HG02840 (cell line): ENCODE measurements around the gene CATSPERB.
"Not testable (repeated sequence)": the region's sequence is repeated elsewhere in the genome, so short reads cannot be mapped to it uniquely, and the experiment has no call there.

Experiments used
- ATAC-seq: cut with Tn5 transposase; IDR thresholded peaks from one replicate; pipeline ENCODE4 v1.9.1; 2021; ENCODE audit warnings: mild to moderate bottlenecking, moderate library complexity, moderate number of reproducible peaks; ENCODE audit not compliant: unreplicated experiment, low FRiP score

The CATSPERB gene

DNA sequence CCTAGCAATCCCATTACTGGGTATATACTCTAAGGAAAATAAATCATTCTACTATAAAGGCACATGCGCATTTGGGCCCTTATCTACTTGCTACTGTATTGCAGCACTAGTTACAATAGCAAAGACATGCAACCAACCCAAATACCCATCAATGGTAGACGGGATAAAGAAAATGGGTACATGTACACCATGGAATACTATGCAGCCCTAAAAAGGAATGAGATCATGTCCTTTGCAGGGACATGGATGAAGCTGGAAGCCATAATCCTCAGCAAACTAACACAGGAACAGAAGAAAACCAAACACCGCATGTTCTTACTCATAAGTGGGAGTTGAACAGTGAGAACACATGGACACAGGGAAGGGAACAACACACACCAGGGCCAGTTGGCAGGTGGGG lies 54.2 kb downstream of the CATSPERB start:
- not testable (repeated sequence) for ATAC-seq

- ATAC-seq, result no peak
Measured at GRCh38 chr14:91674911-91675310, 57.0 kb downstream of the CATSPERB start.

DNA sequence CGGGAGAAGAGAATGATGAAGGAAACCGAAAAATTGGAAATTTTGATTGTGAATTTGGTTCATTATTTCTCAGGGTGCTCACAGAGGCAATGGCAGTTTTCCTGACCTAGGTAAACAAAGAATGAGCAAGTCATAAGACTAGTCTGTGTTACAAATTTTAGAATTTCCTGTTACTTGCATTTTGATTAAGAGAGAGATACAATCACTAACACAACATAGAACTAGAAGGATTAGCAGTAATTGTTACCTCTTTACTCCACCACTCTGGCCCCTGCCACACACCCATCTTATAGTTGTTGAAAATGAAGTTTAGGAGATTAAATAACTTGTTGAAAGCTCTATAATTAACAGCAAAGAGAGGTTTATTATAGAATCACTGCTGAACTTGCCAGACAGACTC lies 62.0 kb downstream of the CATSPERB start:
- ATAC-seq, result no peak

GRCh38 chr14:91667101-91667500 lies 64.8 kb downstream of the CATSPERB start:
- not testable (repeated sequence) for ATAC-seq

DNA sequence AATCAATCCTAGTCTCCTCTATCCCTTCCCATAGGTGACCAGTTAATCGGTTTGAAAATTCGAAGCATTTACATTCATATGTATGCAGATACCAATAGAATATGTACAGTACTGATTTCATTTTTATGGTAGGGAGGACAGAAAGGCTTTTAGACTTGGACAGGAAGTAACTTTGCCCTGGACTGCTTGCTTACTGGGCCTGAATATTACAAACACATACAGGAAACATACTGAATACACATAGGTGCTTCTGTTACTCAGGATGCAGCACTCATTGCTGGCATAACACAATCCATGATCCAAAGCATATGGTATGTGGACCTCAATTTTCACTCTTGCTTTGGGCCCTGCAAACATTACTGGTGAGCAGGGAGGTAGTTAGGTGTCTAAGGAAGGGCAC lies 71.1 kb downstream of the CATSPERB start:
- no peak for ATAC-seq

- no peak for ATAC-seq
Measured at GRCh38 chr14:91654836-91655235, 77.0 kb downstream of the CATSPERB start.

- ATAC-seq, result no peak
Measured at GRCh38 chr14:91653451-91653850, 78.4 kb downstream of the CATSPERB start.

DNA sequence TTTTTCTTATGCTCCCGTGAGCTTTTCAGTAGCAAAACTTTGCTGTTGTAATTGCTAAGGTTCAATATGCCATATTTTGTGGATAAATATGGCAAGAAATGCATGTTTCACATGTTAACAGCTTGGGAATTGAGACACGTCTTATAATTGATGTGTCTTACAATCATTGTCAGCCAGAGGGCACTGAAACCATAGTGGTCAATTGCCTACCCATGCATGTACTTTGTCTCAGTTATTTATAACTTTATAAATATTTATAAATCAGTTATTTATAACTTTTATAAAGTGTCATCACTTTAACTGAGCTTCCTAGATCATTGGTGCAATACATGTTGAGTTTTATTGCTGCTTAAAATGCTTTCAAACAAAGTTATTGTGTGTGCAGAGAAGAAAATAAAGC lies 82.0 kb downstream of the CATSPERB start:
- no peak for ATAC-seq

DNA sequence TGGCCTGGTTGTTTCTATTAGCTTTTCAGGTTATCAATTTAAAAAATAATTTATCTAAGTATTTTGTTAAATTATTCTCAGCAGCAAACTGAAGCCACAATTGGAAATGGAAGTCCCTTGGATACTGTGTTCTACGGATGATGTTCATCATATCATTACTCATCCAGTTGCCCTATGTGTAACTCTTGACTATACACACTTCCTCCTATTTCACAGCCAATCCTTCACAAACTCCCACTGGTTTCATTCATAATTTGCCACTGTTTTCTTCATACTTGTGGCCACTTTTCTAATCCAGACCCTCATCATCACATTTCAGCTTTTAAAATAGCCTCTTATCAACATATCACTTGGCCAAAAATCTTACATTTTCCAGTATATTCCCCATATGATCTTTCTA lies 84.0 kb downstream of the CATSPERB start:
- no peak for ATAC-seq

GRCh38 chr14:91636604-91637003 lies 95.3 kb downstream of the CATSPERB start:
- no peak for ATAC-seq

- no peak for ATAC-seq
Measured at GRCh38 chr14:91624757-91625156, 107.1 kb downstream of the CATSPERB start.

DNA sequence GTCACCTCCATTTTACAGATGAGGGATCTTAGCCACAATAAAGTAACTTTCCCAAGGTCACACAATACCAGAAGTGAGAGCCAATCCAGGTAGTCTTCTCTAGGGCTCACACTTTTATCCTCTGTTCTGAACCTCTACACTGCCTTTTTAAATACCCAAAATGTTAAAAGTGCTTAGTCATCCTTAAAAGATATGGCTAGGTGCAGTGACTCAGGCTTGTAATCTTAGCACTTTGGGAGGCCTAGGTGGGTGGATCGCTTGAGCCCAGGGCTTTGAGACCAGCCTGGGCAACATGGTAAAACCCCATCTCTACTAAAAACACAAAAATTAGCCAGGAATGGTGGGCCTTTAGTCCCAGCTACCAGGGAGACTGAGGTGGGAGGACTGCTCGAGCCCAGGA lies 117.7 kb downstream of the CATSPERB start:
- ATAC-seq, result no peak

- ATAC-seq, result no peak
Measured at GRCh38 chr14:91613459-91614112, 118.3 kb downstream of the CATSPERB start.

DNA sequence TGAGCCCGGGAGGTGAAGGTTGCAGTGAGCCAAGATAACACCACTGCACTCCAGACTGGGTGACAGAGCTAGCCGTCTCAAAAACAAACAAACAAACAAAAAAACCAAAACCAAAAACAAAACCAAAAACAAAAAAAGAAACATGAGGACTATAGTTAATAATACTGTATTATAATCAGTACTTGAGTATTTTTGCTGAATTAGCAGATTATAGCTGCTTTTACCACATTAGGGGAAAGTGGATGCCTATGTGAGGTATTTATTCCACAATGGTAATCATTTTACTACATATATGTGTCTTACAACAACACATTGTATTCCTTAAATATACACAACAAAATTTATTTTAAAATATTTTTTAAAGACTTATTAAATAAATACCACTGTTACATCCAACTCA lies 120.4 kb downstream of the CATSPERB start:
- ATAC-seq, result no peak

GRCh38 chr14:91609161-91609560 lies 122.7 kb downstream of the CATSPERB start:
- ATAC-seq, result no peak

- no peak for ATAC-seq
Measured at GRCh38 chr14:91607322-91608047, 124.4 kb downstream of the CATSPERB start.

DNA sequence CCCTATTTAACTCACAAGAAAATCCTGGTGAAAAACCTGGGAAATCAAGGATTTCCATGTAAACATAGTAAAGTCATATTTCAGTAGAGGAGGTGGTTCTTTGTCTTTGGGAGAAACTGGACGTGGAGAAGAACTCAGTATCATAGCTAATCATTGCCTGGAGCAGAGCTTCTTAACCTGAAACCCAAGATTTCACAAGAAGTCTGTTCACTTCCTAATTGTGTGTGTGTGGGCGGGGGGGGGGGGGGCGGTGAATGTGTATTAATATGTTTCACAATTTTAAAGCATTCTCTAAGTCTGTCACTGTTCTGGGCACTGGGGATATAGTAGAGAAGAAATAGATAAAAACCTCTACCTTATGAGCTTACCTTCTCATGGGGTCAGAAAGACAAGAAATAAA lies 125.0 kb downstream of the CATSPERB start:
- no peak for ATAC-seq

- ATAC-seq, result not testable (repeated sequence)
Measured at GRCh38 chr14:91604611-91605010, 127.3 kb downstream of the CATSPERB start.

DNA sequence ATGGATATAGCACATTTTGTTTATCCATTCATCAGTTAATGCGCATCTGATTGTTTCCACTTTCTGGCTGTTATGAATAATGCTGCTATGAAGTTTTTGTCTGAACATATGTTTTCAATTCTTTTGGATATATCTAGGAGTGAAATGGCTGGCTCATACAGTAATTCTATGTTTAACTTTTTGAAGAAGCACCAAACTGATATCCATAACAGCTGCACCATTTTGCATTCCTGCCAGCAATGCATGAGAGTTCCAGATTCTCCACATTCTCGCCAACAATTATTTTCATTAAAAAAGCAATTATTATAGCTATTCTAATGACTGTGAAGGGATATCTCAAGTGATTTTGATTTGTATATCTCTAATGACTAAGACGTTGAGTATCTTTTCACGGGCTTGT lies 131.9 kb downstream of the CATSPERB start:
- ATAC-seq, result no peak

DNA sequence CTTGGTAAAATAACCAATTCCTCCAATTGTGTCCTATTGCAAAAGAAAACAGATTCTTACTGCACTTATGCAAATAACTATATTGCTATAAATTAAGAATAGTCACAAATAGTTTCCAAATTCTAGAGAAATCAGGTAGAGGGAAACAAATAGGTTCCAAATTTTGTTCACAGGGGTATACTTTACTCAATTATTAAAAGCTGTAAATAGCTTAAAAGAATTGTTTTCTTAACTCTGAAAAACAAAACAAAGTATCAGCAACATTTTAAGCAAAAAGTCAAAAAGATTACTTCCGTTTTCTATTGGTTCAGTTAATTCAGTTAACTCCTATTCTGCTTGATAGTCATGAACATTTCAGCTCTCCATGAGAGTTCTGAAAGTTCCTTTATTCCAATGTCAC lies 136.2 kb downstream of the CATSPERB start:
- ATAC-seq, result no peak

GRCh38 chr14:91593957-91594356 lies 137.9 kb downstream of the CATSPERB start:
- ATAC-seq, result not testable (repeated sequence)

DNA sequence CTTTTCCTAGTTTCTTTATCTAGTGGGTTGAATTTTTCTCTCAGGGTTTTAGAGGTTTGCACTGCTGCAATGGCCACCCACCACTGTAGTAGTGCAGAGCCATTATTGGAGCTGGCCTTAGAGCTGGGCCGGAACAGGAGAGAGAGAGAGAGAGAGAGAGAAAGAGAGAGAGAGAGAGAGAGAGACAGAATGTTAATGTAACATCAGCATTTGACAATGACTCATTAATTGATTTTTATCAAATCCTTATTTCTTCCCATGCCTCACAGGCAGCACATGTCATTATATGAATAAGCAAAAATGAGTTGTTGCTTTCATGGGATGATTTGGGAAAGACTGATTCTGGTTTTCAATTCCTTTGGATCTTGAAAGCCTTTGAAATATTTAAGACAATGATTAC lies 145.5 kb downstream of the CATSPERB start:
- no peak for ATAC-seq
